DMS153 treated with DMSO at 0.1 percent for 48 hours (cell line): Measurements from ENCODE around the gene TUBB2A.
"Not testable (repeated sequence)": the region's sequence is repeated elsewhere in the genome, so short reads cannot be mapped to it uniquely, and the experiment has no call there.

Experiments used
- DNase-seq: peaks from one replicate; lab custom pipeline; 2025; ENCODE audit not compliant: unreplicated experiment; lab: John Stamatoyannopoulos, UW

Gene TUBB2A

DNA sequence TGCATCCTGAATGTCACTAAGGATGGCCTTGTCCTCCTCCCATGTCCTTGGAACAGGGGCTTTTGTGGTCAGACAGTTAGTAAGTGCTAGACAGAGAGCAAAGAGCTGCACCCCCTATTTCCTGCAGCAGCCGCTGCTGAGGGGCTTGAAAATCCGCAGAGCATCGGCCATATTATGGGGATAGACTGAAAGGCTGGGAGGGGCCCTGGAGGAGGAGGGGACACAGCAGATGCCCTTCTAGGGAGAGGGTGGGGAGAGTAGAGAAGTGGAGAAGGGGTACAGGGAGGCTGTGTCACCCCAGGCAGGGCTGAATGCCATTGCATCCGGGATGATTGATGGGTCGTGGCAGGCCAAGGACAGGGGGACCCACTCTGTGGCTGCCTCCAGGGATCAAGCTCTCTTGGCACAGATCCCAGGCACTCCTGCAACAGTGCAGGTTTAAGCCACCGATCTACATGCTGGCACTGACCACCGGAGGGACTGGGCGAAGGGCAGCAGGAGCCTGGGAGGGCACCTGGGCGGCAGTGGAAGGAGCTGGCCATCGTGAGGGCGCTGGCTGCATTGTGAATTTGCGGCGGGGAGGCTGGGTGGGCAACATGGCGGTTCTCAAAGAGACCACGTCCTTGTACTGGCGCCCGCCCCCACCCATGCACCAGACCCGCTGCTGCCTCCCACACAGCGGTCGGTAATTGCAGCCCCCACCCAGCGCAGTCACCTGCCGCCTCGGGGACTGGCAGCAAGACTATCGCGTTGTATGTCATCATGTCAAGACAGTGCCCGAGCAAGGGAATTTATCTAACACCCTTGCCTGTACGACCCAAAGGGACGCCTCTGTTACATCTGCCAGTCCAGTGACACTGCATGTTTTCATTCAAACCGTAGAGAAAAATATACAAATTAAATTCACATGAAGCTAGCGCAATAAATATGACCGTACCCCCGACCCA is 887 bp downstream of the TUBB2A start:
- DNase-seq, result not testable (repeated sequence)

DNA sequence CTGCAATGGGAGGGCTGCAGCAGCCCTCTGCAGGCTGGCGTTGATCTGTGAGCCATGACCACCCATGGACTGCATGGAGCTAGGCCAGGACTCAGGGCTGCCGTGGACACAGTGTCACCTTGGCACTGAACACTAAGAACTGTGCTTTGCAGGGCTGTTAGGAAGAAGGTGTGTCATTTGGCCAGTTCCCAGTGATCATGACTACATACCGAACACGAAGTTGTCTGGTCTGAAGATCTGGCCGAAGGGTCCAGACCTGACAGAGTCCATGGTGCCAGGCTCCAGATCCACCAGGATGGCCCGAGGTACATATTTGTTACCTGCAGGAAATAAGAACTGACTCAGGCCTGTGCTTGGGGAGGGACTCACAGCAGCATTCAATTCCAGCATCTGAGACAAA is 1.9 kb downstream of the TUBB2A start:
- not testable (repeated sequence) for DNase-seq

DNA sequence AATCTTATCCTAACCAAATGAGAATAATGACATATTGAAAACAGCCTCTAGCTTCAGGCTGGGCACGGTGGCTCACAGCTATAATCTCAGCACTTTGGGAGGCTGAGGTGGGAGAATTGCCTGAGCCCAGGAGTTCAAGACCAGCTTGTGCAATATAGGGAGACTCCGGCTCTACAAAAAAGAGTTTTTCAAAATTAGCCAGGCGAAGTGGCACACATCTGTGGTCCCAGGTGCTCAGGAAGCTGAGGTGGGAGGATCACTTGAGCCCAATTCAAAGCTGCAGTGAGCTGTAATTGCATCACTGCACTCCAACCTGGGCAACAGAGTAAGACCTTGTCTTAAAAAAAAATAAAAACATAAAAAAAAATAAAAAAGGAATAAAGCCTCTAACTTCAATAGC is 4.7 kb downstream of the TUBB2A start:
- no peak for DNase-seq

DNA sequence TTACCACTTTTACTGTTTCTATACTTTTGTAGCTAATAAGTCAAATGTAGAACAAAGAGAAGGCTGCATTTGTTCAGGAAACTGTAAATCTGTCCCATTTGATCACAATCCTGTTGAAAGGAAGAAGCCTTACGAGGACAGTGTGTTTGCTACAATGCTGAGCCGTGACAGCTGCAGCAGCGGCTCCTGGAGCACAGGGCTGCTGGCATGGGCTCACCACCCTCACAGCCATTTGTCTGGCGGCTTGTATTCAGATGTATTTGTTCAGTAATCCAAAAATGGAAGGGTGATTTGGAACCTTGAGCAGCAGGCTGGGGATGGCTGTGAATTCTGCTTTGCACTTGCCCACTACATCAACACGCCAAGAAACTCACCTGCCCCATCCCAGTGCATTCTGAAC is 5.7 kb downstream of the TUBB2A start:
- DNase-seq, result no peak

DNA sequence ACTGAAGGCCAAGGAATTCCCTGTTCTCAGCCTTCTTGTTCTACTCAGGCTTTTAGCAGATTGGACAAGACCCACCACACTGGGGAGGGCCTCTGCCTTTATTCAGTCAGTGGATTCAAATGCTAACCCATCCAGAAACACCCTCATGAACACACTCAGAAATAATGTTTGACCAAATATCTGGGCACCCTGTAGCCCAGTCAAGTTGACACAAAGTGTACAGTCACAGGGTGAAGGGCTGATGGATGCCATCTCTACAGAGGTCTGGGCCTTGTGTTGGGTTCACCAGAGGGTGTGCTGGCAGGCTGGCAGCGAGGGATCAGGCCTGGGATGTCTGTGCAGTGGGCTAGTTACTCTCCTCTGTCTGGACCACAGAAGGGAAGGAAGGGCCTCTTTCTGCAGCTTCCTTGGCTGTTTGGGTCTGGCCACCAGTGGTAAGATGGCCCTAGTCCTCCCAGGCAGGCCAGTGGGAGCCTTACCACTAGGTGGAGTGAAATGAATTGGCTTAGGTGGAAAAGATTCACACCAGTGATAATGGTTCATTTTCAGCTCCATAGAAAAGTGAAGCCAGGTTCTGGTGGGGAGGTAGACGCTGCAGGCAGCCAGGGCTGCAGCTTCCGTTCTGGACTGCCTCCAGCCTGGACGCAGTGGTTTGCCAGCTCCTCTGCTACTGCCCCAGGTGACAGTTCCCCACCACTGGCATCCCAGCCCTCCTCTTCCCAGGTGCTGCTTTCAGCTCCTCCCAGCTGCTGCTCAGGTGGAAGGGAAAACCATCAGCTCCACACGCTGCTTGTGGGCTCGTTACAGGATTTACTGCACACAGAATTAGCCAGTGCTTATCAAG is 9.2 kb downstream of the TUBB2A start:
- no peak for DNase-seq

DNA sequence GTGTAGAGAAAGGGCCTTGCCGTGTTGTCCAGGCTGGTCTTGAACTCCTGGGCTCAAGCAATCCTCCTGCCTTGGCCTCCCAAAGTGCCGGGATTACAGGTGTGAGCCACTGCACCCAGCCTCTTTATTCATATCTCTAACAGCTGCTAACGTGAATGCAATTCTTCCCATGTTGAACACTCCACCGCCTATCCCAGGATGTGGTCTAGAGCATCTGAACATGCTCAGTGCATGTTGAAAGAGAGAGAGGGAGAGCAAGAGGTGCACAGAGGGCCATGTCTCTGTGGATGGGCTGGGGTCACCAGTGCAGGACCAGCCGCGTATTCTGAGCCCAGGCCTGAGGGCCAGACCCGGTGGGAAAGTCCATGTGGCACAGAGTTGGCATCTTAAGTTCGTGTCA is 12.8 kb downstream of the TUBB2A start:
- DNase-seq, result no peak

DNA sequence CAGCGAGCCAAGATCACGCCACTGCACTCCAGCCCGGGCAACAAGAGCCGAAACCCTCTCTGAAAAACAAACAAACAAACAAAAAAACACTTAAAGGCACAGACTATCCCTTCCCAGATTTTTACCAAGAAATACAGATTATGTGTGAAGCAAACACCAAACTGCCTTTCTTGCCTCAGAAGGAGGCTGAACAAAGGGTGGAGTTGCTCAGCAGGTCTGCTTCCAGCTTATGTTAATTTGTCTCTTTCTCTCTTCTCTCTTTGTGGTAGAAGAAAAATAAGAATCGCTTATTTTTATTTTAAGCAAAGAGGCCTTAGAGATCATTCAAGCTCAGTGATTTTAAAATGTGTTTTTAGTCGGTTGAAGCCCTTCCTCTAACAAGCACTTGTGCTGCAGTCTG is 14.2 kb downstream of the TUBB2A start:
- no peak for DNase-seq

DNA sequence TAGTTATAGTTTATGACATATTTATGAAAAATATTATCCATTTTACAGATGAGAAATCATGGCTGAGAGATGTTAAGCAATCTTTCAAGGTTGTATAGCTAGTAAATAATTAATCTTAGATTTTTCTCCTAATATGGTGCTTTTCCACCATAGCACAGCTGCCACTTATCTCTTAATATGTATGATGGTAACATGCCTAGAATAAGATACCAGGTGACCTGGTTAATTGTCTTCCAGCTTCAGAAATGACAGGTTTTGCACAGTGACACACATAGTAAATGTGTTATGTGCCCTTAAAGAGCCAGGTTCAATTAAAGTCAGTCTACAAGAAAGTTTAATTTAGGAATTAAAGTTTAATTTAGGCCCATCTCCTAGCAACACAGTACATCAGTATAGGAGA is 14.8 kb downstream of the TUBB2A start:
- DNase-seq, result no peak

DNA sequence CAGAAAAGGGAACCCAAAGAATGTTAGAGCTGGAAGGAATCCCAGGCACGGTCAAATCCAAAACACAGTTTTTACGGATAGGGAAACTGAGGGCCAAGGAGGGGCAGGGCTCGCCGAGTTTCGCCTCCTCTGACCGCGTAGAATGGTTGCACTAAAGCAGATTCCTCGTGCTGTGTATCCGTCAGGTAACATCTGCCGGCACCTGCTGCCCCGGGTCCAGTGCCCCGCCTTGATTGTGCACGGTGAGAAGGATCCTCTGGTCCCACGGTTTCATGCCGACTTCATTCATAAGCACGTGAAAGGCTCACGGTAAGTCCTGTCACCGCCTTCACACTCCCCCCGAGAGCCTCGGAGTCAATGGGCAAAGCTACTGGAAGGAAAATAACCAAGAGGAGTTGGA is 17.1 kb downstream of the TUBB2A start:
- no peak for DNase-seq

DNA sequence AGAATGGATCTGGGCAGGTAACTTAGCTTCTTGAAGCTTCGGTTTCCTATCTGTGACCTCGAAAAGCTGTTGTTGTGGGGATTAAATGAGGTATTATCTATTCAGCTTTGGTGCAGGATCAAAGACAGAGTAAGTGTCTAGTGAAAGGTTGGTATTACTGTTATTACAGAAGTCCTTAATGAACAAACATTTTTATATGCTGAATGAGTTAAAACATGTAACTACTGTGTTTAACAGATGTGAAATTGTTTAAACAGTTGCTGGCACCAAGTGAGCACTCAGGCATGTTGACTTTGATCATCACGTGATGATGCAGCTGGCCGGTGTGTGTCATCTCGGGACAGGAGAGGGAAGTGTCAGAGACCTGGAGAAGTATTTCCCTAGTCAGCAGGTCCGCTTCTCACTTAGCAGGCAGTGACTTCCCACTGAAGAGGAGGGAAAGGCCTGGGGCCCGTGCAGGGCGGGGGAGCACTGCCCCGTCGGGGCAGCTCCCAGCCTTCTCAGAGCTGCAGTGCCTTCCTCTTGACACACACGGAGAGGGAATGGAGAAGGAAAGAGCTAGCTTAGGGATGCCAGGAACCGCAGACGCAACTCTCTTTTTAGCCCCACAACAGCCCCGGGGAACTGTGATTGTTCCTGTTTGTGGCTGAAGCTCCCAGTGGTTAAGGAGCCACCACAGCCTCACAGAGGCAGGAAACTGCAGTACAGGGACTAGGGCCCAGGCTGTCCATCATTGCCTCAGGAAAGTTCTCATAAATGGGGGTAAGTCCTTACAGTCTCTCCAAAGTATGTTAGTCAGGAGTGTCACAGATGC is 18.0 kb downstream of the TUBB2A start:
- peak; percentile 75 for DNase-seq

DNA sequence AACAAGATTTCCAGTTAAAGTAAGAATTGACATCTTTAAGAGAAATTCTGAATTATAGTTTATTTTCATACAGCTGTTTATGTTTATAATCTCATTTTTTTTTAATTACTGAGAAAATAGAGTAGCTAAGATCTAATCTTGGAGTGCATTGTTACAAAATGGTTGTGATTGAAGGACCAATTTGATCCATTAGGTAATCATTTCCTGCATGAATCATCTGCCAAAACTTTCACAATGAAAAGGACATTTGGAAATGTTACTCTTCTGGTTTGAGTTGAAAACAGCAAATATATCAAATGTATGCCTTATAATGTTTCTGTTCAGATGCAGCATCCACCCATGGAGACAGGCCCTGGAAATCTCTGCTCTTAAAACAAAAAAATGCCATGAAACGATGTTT is 19.0 kb downstream of the TUBB2A start:
- no peak for DNase-seq

DNA sequence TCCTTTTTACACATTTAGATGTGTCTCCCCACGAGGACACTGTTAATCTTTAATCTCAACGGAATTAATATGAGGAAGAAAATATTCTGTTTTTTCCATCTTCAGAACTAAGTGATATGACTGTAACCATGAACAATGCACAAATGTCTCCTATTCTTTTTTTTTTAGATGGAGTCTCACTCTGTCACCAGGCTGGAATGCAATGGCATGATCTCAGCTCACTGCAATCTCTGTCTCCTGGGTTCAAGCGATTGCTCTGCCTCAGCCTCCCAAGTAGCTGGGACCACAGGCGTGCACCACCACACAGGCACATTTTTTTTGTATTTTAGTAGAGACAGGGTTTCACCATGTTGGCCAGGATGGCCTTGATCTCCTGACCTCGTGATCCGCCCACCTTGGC is 19.5 kb downstream of the TUBB2A start:
- DNase-seq, result not testable (repeated sequence)

DNA sequence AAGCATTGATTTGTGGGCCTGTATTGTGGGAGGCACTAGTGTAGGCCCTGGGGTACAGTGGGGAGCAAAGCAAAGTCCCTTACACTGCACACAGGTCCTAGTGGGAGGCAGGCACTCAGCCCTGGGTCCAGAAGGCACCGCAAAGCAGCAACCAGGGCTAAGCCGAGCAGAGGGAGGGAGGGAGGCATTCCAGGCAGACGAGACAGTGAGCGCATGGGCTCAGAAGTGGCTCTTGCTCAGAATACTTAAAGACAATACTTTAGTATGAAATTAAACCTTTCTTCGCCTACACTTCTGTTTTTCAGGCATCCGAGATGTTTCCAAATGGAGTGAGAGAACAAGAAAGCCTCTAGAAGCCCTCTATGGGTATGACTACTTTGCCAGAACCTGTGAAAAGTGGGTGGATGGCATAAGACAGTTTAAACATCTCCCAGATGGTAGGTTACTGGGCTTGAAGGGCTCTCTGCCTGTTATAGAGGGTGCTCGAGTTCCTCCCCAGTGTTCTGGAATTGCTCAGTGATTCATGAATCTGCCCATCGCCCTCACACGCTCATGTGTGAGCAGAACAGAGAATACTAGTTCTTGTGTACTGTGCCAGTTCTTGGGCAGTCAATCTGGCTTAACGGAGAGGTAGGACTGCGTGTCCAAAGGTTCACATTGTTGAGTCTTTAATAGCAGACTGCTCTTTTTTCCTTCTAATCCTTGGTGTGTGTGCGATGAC is 20.1 kb downstream of the TUBB2A start:
- no peak for DNase-seq

DNA sequence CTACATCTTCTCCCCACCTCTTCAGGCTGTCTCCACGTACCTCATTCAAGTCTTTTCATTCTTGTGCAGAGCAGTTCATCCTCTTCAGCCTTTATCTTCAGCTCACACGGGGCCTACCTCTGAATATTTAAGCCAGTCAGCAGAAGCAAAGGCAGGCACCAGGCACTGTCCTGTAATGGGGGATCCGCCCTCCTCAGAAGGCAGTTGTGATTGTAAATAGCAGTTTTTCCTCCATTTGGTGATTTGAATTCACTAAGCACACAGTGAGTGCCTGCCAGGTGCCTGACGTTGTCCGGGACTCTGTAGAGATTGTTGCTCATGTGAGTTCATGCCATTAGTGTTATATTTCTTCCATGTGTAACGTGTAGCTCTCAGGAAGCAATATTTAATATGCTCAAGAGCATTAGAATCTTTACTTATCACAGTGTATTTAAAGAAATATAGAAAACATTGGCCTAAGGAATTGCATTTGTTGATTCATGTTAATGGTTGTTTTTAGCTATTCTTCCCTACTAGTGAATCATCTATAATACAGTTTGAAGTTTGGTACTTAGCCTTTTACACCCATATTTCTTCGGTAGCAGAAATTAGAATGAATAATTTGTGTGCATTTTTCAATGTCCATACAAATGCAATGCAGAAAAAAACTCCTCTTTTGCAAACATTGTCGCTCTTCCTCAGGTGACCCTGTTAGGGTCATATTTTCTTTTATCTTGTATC is 20.9 kb downstream of the TUBB2A start:
- no peak for DNase-seq

DNA sequence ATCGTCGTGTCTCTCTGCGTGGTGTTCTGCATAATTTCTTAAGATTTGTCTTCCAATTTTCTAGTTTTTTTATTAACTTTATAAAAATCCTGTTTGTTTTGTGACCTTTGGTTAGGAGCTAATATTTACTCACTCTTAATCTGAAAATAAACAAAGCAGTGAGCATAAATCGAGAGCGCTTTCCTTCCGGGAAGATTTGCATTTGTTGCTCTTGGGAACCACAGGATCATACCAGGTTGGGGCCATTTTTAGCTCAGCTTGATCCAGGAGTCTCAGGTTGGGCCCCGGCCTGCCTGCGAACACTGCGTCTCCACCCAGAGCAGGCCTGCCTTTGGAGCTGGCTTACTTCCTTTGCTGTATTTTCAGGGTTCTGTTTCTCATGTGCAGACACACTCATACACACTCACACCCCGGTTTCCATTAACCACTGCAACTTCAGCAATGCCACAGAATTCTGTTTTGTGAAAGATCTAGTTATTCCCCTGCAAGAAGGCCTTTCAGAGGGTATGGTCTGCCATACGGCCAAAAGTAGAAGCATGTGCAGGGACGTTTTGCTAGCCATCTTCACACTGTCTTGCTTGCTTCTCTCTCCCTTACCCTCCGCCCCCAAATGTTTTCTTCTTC is 21.6 kb downstream of the TUBB2A start:
- peak; percentile 6 for DNase-seq

DNA sequence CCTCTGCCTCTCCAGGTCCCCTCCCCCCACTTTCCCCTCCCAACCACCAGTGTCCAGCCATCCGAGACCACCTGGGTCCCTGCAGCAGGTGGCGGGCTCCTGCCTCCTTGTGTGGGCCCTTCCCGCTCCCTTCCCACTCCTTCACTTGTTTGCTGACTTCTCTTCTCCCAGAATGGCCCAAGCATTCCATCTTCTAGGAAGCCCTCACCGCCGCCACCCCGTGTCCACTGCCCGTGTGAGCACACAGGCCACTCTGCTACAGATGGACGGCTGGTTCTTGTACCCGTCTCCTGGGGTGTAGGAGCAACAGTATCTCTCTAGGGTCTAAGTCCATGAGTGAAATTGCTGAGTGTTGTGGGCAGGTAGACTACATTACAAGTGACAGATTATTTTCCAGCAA is 23.8 kb downstream of the TUBB2A start:
- no peak for DNase-seq

DNA sequence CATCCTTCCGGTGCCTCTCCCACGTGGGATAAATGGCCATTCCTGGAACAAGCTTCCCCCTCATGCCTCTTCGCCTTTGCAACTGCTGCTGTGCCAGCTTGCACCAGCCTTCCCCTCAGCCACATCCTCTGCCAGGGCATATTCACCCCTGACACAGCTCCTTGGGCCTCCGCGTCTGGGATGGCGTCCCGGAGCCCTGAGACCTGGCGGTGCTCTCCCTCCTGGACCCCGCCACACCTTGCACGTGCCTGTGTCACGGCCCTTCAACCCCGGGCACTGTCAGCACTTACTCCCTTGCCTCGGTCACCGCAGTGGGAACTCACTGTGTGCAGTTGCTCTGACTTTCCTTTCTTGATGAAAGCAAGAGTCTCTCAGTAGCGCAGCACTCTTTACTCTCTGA is 25.6 kb downstream of the TUBB2A start:
- DNase-seq, result no peak

DNA sequence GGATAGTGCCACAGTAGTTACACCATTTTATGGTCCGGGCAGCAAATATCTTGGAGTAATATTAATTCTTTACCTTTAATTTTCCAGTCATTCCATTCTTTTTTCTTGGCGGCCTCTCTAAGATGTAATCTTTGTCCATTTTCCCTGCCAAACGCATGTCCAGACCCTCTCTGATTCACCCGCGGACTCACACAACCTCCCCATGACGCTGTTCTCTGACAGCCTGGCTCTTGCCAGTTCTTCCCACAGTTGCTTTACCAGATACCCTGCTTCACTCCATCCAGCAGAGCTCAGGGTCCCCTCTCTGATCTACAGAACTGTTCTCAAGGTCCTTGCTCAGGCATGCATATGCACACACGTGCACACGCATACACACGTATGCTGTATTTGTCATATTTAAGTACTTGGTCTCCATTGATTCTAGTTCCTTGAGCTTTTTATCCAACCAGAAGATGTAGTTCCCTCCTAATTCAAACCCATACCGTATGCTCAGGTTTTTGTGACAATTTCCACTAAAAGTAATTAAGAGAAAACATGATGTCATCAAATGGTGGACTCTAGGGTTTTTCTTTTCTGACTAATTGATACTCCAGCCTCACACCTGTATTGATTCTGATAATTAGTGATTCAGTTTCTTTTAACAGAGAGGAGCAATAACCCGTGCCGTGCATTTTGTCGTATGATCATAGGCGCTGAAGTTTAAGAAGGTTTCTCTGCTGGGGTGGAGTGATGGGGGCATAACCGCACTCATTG is 28.8 kb downstream of the TUBB2A start:
- no peak for DNase-seq

DNA sequence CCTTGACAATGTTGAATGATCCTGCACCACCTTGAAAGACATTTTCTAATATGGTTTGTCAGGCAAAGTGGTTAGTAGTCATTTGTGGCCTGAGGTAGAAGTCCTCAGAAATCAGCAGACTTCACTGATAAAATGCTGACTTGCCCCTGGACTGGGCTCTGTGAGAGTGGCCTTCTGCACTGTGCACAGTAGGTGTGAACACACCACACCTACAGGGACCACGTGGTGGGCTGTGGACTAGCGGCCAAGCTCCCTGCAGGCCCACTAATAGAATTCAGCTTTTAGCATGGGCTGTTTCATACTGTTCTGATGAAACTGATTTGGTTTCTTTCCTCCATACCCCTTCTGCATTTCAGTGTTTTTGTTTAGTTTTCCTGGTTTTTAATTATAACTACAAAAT is 31.5 kb downstream of the TUBB2A start:
- DNase-seq, result no peak
